GM19372 (cell line): Measurements from ENCODE around the gene RPRD1A.
A peak's percentile ranks its signal among the peaks of the same experiment; 100 is the strongest.
"Not testable (repeated sequence)": the region's sequence is repeated elsewhere in the genome, so short reads cannot be mapped to it uniquely, and the experiment has no call there.

Source experiments
- ATAC-seq: cut with Tn5 transposase; IDR thresholded peaks from one replicate; pipeline ENCODE4 v1.9.1; 2021; ENCODE audit warnings: mild to moderate bottlenecking, low read depth, moderate library complexity; ENCODE audit not compliant: unreplicated experiment

RPRD1A gene

DNA sequence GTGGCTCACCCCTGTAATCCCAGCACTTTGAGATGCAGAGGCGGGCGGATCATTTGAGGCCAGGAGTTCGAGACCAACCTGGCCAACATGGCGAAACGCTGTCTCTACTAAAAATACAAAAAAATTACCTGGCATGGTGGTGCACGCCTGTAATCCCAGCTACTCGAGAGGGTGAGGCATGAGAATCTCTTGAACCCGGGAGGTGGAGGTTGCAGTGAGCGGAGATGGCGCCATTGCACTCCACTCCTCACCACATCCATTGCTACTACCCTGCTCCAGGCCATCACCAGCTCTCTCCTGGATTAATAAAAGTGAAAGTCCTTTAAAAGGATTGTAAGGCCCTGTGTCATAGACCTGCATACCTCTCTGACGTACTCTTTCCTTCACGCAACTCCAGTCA is 93.7 kb downstream of the RPRD1A start:
- no peak for ATAC-seq

DNA sequence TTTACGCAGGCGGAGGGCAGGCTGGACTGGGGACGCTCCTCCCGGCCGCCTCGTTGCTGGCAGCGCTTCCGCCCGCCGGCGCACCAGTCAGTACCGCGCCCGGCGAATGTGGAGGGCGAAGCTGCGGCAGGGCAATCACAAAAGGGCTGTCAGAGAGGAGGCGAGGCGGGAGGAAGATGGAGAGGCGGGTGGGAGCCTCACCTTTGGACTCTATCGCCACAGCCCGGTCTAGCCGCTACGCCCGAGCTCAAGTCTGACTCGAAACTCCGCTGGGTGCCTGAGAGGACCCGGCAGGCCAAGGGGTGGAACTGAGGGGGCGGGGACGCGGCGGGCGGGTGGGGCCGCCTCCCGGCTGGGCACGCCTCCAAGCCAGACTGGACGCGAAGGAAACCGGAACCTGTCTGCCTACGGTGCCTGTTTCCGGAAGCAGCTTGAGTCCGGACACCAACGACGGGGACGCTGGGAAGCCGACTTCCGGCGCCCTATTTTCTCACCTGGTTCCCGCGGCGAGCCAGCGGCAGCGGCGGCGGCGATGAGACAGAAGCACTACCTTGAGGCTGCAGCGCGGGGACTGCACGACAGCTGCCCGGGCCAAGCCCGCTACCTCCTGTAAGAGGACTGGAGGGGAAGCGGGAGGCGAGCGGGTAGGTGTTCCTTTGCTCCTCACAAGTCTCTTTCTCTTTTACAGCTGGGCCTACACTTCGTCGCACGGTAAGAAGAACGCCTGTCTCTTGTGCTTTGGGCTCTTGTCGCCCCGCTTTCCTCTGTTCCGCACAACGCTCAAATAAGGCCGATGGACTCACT is 95.0 kb downstream of the RPRD1A start, which contains the start of gene RMP24:
Gene RMP24 (plus strand): TSS at position 483 of the 804 bp plus-strand sequence.
- peak; percentile 87 for ATAC-seq

DNA sequence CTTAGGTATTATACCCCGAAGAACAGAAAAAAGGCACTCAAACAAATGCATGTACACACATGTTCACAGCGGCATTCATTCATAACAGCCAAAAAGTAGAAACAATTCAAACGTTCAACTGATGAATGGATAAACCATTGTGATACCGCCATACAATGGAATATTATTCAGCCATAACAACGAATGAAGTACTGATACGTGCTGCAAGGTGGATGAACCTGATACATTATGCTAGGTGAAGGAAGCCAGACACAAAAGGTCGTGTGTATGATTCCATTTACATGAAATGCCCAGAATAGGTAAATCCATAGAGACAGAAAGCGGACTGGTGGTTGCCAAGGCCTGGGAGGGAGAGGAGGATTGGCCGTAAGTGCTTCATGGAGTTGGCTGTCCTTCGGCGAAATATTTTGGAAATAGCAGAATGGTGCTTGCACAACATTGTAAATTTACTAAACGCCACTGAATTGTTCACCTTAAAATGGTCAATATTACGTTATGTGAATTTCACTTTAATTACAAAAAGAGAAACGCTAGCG is 95.6 kb downstream of the RPRD1A start:
- ATAC-seq, result peak; percentile 5

DNA sequence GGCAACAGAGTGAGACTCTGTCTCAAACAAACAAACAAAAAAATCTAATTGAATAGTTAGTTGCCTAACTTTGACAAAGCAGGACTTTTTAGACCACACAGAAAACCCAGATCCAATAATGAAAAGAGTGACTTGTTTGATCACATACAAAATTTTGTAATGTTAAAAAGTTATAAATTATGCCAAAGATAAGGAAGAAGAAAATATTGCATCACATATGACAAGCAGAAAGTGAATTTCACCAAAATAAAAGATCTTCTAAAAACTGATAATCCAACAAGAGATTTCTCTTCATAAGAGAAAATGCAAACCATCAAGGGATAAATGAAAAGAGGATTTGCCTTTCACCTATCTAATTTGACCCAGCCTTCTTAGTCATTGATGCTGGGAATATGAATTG is 97.7 kb downstream of the RPRD1A start:
- no peak for ATAC-seq

DNA sequence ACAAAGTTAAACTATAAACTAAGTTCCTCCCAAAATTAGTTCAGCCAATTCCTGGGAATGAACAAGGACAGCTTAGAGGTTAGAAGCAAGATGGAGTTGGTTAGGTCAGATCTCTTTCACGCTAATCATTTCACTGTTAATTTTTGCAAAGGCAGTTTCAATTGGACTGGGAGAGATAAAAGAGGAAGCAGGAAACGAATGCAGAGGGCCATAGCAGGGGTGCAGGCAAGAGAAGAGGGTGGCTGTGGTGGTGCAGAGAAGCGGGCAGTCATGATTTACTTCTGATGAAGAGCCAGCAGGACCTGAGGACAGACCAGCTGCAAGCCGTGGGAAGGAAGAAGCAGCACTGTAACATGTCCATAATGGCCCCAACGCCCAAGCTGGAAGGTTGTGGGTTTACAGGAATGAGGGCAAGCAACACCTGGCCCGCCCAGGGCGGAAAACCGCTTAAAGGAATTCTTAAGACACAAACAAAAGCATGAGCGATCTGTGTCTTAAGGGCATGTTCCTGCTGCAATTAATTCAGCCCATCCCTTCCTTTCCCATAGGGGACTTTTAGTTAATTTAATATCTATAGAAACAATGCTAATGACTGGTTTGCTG is 99.0 kb downstream of the RPRD1A start:
- no peak for ATAC-seq

DNA sequence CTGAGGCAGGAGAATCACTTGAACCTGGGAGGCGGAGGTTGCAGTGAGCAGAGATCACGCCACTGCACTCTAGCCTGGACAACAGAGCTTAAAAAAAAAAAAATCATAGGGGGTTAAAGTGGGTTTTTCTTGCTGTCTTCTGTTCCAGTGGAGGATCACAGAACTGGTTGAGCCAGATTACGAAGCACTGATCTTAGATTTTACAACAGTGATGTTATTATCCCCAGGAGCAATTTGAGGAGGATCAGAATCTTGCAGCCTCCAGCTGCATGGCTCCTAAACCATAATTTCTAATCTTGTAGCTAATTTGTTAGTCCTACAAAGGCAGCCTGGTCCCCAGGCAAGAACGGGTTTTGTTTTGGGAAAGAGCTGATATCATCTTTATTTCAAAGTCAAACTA is 99.5 kb downstream of the RPRD1A start:
- ATAC-seq, result not testable (repeated sequence)

DNA sequence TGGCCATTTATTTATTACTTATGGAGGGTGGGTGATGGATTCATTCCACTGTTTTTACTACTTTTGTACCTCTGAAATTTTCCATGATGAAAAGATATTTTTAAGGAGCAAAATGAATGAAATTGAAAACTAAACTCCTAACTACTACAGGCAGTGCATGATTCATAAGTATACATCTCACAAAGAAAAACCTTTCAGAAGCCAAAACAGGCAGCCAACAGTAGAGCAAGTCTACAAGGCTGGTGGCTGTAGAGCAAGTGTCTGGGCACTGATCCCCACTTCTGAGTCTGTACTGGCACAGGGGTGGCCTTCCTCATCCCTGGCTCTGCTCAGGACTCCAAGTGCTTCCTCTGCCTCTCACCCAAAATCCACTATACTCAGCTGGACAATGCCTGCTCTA is 103.0 kb downstream of the RPRD1A start:
- ATAC-seq, result no peak

DNA sequence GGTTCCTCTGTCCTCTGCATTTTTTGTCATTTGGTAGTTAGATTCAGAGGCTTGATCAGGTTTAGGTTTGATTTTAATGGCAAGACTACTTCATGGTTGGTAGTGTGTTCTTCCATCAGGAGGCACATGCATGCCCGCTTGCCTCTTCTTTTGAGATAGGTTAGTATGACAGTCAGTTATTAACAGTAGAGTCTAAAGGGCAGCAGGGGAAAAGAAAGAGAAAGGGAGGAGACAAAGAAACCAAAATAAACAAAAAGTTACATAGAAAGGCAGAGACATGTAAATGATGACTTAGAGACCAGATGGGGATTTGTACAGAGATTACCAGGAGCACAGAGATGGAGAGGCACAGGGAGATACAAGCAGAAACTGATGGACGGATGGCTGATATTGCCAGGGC is 105.0 kb downstream of the RPRD1A start:
- no peak for ATAC-seq

DNA sequence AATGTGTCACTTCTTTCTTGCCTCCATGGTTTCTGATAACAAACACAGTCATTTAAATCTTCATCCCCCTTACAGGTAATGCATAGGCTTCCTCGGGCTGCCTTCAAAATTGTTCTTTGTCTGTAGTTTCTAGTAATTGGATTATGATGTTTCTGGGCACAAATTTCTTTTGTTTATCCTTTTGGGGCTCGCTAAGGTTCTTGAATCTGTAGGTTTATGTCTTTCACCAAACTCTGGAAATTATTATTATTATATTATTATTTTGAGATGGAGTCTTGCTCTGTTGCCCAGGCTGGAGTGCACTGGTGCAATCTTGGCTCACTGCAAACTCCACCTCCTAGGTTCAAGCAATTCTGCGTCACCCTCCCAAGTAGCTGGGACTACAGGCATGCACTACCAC is 111.1 kb downstream of the RPRD1A start:
- no peak for ATAC-seq

DNA sequence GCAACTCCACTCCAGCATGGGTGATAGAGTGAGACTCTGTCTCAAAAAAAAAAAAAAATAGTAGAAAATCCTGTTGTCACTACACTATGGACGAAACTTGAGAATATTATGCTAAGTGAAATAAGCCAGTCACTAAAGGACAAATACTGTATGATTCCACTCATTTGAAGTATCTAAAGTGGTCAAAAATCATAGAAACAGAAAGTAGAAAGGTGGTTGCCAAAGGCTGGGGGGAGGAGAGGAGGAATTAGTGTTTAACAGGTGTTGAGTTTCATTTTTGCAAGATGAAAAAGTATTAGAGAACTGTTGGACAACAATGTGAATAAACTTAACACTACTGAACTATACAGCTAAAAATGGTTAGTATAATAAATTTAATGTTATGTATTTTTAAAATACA is 113.7 kb downstream of the RPRD1A start:
- ATAC-seq, result no peak

DNA sequence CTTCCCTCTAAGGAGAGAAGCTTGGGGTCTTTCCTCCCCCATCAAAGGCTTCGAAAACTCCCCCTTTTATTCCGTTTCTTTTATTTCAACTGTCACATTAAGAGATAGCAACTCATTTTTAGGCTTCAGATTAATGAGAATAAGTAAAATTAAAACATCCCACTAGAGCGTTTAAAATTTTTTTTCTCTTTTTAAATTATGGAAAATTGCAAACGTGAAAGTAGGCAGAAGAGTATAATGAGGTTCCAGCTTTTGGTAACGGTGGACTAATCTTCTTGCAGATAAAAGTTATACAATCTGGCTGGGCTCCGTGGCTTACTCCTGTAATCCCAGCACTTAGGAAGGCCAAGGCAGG is 116.8 kb downstream of the RPRD1A start:
- ATAC-seq, result no peak

DNA sequence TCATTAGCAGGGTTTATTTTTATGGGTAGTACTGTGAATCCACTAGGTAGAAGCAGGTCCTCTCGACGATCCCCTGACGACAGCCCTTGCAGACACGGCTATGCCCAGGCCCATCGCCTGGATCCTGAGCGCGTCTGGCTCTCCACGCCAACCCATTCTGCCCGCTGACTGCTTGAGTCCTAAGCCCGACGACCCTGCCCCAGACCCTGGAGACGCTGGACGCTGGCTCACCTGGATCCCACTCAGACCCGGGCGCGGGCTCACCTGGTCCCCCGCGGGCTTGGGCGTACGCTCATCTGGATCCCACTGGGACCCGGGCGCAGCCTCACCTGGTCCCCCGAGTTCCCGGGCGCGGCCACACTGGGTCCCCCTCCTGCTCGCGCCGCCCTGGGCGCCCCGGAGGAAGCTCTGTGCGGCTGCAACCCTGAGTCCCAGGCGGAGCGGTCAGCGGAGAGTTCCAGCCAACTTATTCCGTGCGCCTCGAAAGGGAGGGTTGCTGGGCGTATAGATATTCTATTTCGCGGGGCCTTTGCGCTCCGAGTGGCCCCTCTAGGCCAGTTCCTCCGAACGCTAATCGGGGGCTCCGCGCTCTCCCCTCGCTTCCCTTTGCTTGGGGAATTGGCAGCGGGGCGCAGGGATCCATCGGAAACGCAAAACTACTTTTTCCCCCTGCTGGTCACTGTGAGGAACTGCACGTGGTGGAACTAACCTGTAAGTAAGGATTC is 117.3 kb downstream of the RPRD1A start:
- ATAC-seq, result no peak

DNA sequence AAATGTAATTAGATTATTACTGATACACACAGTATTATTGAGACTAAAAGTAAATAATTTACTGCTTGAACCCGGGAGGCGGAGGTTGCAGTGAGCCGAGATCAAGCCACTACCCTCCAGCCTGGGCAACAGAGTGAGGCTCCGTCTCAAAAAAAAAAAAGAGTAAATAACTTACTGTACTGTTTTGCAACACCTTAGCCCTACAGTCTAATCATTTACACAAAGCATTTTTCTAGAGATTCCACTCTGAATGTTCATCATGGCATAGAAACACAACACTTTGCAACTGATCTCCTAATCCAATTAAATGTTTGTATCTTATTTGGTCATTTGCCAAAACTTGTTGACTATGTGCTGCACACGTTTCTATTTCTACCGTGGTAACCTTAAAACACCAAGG is 118.3 kb downstream of the RPRD1A start:
- ATAC-seq, result no peak

DNA sequence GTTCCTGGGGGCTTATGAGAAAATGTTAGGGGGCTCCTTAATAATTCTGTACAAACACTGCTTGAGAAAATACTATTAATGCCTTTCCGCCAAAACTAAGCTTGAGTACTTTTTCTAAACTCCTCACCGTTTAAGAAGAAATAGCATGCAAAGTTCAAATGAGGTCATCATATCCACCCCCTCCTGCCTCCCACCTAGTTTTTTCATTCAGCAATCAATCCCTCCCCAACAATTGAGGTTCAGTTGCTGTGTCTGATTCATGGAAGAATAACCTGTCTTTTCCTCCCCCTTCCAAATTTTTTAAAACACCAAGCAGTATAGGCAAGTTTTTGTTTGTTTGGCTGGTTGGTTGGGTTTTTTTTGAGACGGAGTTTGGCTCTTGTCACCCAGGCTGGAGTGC is 119.3 kb downstream of the RPRD1A start:
- ATAC-seq, result no peak

DNA sequence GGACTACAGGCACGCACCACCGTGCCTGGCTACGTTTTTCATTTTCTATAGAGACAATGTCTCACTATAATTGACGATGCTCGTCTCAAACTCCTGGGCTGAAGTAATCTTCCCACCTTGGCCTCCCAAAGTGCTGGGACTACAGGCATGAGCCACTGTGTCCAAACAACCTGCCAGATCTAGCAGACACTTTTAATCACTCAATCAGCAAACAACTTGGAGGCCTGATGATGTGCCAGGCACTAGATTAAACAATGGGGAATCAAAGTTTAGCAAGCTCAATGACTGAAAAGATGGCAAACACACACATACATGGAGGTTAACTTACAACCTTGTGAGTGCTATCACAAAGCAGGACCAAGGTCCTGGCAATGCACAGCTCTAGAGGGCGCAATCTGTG is 124.7 kb downstream of the RPRD1A start:
- no peak for ATAC-seq

DNA sequence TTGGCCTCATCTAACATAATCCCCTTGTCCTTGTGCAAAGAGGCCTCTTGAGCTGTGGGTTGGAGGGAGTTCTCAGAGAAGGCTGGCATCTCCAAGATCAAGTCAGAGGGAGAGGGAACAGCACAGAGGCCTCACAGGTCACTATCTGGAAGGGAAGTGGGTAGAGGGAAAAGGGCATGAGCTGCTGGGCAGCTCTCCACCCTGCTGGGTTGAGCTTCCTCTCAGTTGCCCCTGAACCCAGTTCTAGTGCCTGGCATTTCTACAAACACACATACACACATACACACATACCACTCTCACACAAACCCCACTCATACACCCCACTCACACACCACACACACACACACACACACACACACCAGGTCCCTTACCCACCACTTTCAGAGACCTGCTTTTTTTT is 125.2 kb downstream of the RPRD1A start:
- ATAC-seq, result no peak

DNA sequence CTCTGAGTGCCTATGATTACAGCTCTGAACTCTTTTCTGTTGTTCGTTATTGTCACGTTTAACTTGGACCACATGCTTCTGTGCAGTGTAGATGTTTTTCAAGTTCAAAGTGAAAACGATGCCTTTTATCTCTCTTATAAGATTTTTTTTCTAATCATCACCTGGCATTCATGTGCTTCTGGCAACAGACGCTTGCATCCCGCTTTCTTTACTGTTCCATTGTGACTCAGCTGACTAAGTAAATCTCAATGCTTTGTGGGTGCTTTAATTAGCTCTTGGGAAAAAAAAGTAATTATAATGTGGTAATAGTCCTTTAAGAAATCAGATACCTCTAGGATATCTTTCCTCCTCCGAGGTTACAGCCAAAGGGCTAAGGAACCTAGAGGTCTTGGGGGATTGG is 126.1 kb downstream of the RPRD1A start:
- no peak for ATAC-seq
